GM06990 (cell line): Measurements from ENCODE around the gene KDM5A.
"Not testable (repeated sequence)": the region's sequence is repeated elsewhere in the genome, so short reads cannot be mapped to it uniquely, and the experiment has no call there.

ENCODE experiments used
- DNase-seq: peaks from one replicate; pipeline ENCODE4 v3.0.0-alpha.2; 2011; ENCODE audit not compliant: insufficient read length; ENCODE audit errors: extremely low read depth
- H3K27me3 ChIP-seq: replicated peaks from 2 replicates; pipeline ENCODE4 v1.6.0; 2011; ENCODE audit warnings: low read length; ENCODE audit not compliant: control insufficient read depth, insufficient read depth
- H3K36me3 ChIP-seq: 2 replicates; pipeline ENCODE4 v1.5.1; 2011; ENCODE audit warnings: low read length; ENCODE audit not compliant: control insufficient read depth, insufficient read depth
- H3K4me3 ChIP-seq: replicated peaks from 2 replicates; pipeline ENCODE4 v1.5.1; 2011; ENCODE audit warnings: low read depth, mild to moderate bottlenecking, control low read depth, low read length
- TF ChIP-seq, protein P1 (sequence below): IDR thresholded peaks from 2 replicates; pipeline ENCODE4 v1.5.1; 2011; ENCODE audit warnings: low read length, control low read depth, mild to moderate bottlenecking, inconsistent platforms; ENCODE audit not compliant: insufficient read depth, poor library complexity, severe bottlenecking

The KDM5A gene

DNA sequence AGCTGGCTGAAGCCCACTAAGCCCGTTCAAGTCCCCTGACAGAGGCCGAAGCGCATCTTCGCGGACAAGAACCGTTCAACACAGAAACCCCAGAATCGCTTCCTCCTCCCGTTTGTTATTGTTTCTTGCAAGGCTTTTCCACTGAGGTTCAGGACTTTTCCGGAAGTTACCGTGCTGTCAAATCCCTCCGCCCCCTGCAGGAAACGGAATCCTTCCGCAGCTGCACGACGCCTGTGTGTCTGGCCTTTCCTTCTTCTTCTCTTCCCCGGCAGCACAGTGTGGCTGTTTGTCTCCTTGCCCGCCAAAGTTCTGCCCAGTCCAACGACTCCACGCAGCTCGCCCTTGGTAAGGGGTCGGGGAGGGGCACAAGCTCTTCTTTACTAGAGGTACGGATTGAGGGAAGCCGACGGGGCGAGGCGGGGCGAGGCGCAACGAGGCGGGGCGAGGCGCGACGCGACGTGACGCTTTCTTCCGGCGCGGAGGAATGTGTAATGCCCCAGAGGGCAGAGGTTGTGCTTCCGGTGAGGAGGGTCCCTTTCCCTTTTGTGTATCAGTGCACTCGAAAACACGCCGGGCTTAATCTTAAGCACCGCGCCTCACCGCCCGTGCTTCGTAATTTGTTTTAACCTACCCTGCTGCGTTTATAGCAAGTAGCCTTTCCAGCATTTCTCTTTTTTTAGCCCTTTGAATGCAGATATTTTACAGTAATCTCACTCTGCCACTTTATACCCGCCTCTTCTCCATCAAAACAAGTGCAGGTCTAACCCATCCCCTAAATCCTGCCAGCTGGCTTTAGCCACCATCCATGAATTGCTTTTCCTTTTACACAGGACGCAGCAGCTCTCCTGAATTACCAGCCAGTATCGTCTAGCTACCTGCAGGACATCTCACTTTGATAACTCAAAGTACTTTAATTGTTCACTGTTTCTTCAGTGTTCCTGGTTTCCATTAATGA lies at the start of gene KDM5A:
KDM5A (minus strand) TSS at position 179 of the 955 bp plus-strand sequence. CDS start 229 bp downstream, outside the sequence.
- peak within 1 kb of the TSS; percentile 90 for H3K4me3 ChIP-seq
- peak; percentile 94 for DNase-seq
- no peaks in the 10 kb centered on the region for H3K27me3 ChIP-seq
- TF ChIP-seq, protein P1, sequence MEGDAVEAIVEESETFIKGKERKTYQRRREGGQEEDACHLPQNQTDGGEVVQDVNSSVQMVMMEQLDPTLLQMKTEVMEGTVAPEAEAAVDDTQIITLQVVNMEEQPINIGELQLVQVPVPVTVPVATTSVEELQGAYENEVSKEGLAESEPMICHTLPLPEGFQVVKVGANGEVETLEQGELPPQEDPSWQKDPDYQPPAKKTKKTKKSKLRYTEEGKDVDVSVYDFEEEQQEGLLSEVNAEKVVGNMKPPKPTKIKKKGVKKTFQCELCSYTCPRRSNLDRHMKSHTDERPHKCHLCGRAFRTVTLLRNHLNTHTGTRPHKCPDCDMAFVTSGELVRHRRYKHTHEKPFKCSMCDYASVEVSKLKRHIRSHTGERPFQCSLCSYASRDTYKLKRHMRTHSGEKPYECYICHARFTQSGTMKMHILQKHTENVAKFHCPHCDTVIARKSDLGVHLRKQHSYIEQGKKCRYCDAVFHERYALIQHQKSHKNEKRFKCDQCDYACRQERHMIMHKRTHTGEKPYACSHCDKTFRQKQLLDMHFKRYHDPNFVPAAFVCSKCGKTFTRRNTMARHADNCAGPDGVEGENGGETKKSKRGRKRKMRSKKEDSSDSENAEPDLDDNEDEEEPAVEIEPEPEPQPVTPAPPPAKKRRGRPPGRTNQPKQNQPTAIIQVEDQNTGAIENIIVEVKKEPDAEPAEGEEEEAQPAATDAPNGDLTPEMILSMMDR, result no peak
- H3K36me3 ChIP-seq, result no peaks in the 10 kb centered on the region

DNA sequence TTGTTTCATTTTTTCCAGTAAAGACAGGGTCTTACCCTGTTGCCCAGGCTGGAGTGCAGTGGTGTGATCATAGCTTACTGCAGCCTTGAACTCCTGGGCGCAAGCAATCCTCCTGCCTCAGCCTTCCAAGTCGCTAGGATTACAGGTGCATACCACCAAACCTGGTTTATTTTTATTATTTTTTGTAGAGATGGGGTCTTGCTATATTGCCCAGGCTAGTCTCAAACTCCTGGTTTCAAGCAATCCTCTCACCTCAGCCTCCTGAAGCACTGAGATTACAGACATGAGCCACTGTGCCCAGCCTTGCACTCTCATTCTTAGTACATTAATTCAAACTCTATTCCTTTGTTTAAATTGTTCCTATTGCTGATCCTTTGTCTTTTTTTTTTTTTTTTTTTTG lies 46.6 kb upstream of the KDM5A start:
- H3K4me3 ChIP-seq, DNase-seq, H3K36me3 ChIP-seq: not testable (repeated sequence)

DNA sequence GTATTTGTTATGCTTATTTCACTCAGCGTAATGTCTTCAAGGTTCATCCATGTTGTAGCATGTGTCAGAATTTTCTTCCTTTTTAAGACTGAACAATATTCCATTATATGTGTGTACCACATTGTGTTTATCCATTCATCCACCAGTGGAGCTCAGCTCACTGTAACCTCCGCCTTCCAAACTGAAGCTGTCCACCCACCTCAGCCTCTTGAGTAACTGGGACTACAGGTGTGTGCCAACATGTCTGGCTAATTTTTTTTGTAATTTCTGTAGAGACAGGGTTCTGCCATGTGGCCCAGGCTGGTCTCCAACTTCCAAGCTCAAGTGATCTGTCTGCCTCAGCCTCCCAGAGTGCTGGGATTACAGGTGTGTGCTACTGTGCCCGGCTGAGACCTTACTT lies 33.4 kb upstream of the KDM5A start:
- no peak for DNase-seq
- H3K36me3 ChIP-seq, result peaks cover 6% of the 10 kb centered on the region
- no peak overlapping the region for H3K4me3 ChIP-seq
- H3K27me3 ChIP-seq, result no peaks in the 10 kb centered on the region
- TF ChIP-seq, protein P1, result no peak

More for the DNA sequence above, 46.6 kb upstream of the KDM5A start:
- not testable (repeated sequence) for H3K27me3 ChIP-seq

DNA sequence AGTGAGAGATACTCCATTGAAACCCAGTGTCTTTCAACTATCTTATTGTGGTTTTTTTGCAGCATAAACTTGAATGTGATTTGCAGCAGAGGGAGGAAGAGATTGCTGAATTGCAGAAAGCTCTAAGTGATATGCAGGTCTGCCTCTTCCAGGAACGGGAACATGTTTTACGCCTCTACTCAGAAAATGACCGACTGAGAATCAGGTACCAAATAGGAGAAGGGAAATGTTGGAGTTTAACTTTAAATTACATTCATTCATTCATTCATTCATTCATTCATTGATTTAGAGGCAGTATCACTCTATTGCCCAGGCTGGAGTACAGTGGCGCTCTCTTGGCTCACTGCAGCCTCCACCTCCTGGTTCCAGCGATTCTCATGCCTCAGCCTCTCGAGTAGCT lies 29.3 kb upstream of the KDM5A start:
- TF ChIP-seq, protein P1, result no peak
- Histone ChIP-seq H3K36me3 (peaks cover 6% of the 10 kb centered on the region), H3K27me3 (no peaks in the 10 kb centered on the region), H3K4me3 (no peak overlapping the region)
- no peak for DNase-seq

DNA sequence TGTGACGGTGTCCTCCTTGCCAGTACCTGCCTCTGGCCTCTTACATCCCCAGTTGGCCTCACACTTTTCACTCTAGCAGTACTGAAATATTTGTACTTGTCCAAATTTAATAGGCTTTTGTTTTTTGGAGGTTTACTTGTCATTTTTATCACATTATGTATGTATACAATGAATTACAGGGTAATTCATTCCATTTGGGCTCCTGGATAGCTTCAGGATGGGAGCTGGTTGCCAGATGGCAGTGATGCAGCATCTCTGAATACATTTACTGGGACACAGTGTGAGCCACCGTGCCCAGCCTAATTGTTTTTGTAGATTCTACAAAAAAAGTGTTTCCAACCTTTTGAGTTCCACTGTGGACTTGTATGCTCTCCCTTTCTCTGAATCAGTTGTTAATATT lies 25.7 kb upstream of the KDM5A start:
- TF ChIP-seq, protein P1, result no peak
- Histone ChIP-seq H3K36me3 (peaks cover 6% of the 10 kb centered on the region), H3K27me3 (no peaks in the 10 kb centered on the region)

DNA sequence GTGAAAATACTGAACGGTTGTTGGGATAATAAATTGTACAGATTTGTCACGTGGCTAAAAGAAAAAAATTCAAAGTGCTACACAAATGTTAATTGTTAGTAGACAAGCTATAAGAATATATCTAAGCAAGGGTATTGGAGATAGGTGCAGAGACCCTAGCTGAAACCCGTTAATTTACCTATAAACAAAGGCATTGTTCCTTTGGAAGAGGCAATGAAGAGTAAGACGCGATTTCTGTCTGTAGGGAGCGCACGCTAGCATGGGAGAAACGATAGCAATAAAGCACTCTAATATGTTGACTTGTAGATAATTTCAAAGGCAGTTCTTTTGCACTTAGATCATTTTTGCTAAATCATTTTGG lies 12.9 kb upstream of the KDM5A start:
- no peaks in the 10 kb centered on the region for H3K36me3 ChIP-seq
- TF ChIP-seq, protein P1, result peak; percentile 38
- H3K4me3 ChIP-seq, result peak overlapping the region; percentile 77
- no peak for DNase-seq
- H3K27me3 ChIP-seq, result no peaks in the 10 kb centered on the region

More for the DNA sequence above, 25.7 kb upstream of the KDM5A start:
- no peak overlapping the region for H3K4me3 ChIP-seq
- DNase-seq, result no peak
